HG02938 (cell line): ENCODE data around the gene GNPNAT1.
"Not testable (repeated sequence)": the region's sequence is repeated elsewhere in the genome, so short reads cannot be mapped to it uniquely, and the experiment has no call there.

Experiments
- ATAC-seq: cut with Tn5 transposase; IDR thresholded peaks from one replicate; pipeline ENCODE4 v1.9.1; 2021; ENCODE audit warnings: mild to moderate bottlenecking, moderate library complexity; ENCODE audit not compliant: unreplicated experiment

GNPNAT1 gene

DNA sequence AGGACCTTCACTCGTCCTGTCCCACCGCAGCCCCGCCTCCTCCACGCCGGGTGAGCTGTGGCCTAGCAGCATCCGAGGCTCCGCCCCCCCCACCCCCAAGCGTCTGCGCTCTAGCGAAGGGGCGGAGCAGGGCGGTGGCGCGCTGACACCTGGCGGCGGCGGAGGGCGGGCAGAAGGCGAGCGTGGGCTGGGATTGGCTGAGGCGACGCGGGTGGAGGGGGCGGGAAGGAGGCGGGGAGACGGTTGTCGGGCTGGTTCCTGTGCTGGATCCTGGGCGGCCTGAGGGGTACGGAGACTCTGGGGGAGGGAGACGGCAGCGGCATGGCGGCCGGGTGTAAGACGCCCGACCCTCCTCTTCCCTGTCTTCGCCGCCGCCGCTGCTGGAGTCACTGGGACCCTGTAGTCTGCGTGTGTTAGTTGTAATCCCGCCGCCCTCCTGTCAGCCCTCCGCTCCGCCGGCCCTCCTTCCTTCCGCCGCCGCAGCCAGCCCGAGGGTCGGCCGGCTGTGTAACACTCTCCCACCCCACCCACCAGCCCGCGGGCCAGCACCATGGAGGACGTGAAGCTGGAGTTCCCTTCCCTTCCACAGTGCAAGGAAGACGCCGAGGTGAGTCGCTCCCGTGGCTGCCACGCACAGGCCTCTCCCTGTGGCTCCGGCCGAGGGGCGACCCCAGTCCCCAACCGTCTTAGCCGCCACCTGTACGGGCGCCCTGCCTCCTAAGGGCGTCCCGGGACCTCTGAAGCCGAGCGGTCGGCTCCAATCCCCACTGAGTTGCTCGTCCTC, 61.3 kb downstream of the GNPNAT1 start, which contains the start of gene STYX:
TSS of gene STYX (plus strand) at position 242 of the 784 bp plus-strand sequence. CDS start at position 551, 309 bp downstream.
- ATAC-seq: peak; percentile 88

DNA sequence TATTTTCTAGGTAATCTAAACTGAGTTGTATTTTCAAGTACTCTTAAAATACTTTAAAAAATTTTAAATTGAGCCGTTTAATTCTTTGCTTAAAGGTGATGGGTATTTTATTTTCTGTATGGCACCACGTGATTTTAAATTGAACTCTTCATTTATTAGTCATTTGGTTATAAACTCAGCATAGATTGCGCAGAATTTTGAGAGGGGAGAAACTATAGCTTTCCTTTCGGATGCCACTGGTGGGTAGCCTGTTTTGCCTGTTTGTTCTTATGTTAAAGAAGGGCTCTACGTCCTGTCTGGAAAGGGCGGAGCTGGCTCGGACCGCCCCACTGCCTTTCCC, 61.9 kb downstream of the GNPNAT1 start:
- no peak for ATAC-seq

DNA sequence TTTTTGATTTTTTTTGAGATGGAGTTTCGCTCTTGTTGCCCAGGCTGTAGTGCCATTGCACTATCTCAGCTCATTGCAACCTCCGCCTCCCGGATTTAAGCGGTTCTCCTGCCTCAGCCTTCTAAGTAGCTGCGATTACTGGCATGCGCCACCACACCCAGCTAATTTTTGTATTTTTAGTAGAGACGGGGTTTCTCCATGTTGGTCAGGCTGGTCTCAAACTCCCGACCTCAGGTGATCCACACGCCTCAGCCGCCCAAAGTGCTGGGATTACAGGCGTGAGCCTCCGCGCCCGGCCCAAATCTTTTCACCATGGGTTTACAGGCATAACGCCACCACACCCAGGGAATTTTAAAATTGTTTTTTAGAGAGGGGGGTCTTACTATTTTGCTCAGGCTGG, 62.4 kb downstream of the GNPNAT1 start:
- ATAC-seq: not testable (repeated sequence)

DNA sequence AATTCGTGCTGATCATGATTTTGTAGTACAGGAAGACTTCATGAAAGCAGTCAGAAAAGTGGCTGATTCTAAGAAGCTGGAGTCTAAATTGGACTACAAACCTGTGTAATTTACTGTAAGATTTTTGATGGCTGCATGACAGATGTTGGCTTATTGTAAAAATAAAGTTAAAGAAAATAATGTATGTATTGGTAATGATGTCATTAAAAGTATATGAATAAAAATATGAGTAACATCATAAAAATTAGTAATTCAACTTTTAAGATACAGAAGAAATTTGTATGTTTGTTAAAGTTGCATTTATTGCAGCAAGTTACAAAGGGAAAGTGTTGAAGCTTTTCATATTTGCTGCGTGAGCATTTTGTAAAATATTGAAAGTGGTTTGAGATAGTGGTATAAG, 63.9 kb downstream of the GNPNAT1 start:
- not testable (repeated sequence) for ATAC-seq
